ENCODE results near the gene REPS1.

- TF ChIP-seq CTCF (conservative IDR thresholded peaks at IDR 0.05; ENCODE audit: low read depth, low read length) (no peak), EZH2 (IDR thresholded peaks at IDR 0.05; ENCODE audit: borderline replicate concordance, low read depth, low read length, poor library complexity, severe bottlenecking) (no peak)
These were observed 22.1 kb downstream of the REPS1 start for GRCh38 chr6:138965971-138966370.
